Smooth muscle cell (in vitro differentiated cells): Measurements from ENCODE around the gene TMEM117. TPM values are rescaled to one million over a fixed set of nuclear protein-coding genes. Genes with fewer than 3 reads are reported as not detected.
A peak's percentile ranks its signal among the peaks of the same experiment; 100 is the strongest.

ENCODE experiments used
- DNase-seq: peaks from one replicate; lab custom pipeline; 2025; ENCODE audit not compliant: unreplicated experiment; lab: John Stamatoyannopoulos, UW
- H2AFZ ChIP-seq: fragments of 200-600 bp; sonication (generic); 2 replicates; pipeline ENCODE4 v1.6.0; 2016; ENCODE audit warnings: antibody characterized with exemption, low read depth, mild to moderate bottlenecking
- H3F3A ChIP-seq: fragments of 200-600 bp; sonication (generic); 2 replicates; pipeline ENCODE4 v1.6.0; 2017; ENCODE audit warnings: antibody characterized with exemption, low read depth
- H3K27ac ChIP-seq: fragments of 200-600 bp; sonication (generic); 2 replicates; pipeline ENCODE4 v1.5.1; 2016; ENCODE audit warnings: low read depth, mild to moderate bottlenecking
- H3K27me3 ChIP-seq: fragments of 200-600 bp; sonication (generic); 2 replicates; pipeline ENCODE4 v1.6.1; 2016; ENCODE audit warnings: low read depth, mild to moderate bottlenecking
- H3K36me3 ChIP-seq: fragments of 200-600 bp; sonication (generic); 2 replicates; pipeline ENCODE4 v1.5.1; 2016; ENCODE audit warnings: low read depth
- H3K4me1 ChIP-seq: fragments of 200-600 bp; sonication (generic); 2 replicates; pipeline ENCODE4 v1.5.1; 2016; ENCODE audit warnings: low read depth
- H3K4me2 ChIP-seq: fragments of 200-600 bp; sonication (generic); 2 replicates; pipeline ENCODE4 v1.6.0; 2016; ENCODE audit warnings: mild to moderate bottlenecking
- H3K4me3 ChIP-seq: fragments of 200-600 bp; sonication (generic); 2 replicates; pipeline ENCODE4 v1.5.1; 2016; ENCODE audit warnings: mild to moderate bottlenecking
- H3K79me2 ChIP-seq: fragments of 200-600 bp; sonication (generic); 2 replicates; pipeline ENCODE4 v1.6.0; 2016; ENCODE audit warnings: low read depth, mild to moderate bottlenecking
- H3K9ac ChIP-seq: fragments of 200-600 bp; sonication (generic); 2 replicates; pipeline ENCODE4 v1.6.0; 2016; ENCODE audit warnings: low read depth
- H3K9me3 ChIP-seq: fragments of 200-600 bp; sonication (generic); replicated peaks from 2 replicates; pipeline ENCODE4 v1.5.1; 2016; ENCODE audit warnings: low read depth
- H4K20me1 ChIP-seq: fragments of 200-600 bp; sonication (generic); 2 replicates; pipeline ENCODE4 v1.6.0; 2016; ENCODE audit warnings: low read depth
- CTCF ChIP-seq: fragments of 200-600 bp; sonication (generic); IDR thresholded peaks from 2 replicates; pipeline ENCODE4 v1.5.1; 2017; ENCODE audit warnings: borderline replicate concordance, mild to moderate bottlenecking, antibody characterized with exemption; ENCODE audit not compliant: insufficient read depth, poor library complexity, severe bottlenecking
- WGBS: methylation state at CpG from one replicate; pipeline ENCODE4 v1.1.7; 2016; ENCODE audit warnings: low lambda C conversion rate; 5-methylcytosine and 5-hydroxymethylcytosine counted together
- polyA plus RNA-seq: library from polyadenylated mRNA; unstranded; fragments of >200 nt; fragmentation: Nextera tagmentation; extraction: Ambion mirVana; gene quantifications from 2 replicates; pipeline ENCODE4 v1.2.1, GENCODE V29; 2016
- total RNA-seq: library from RNA; depleted of rRNA; stranded (reverse); fragments of >200 nt; gene quantifications from 2 replicates; pipeline ENCODE4 v1.2.3, GENCODE V29; 2014

TMEM117 gene
- total and polyA plus RNA-seq, 2 experiments from 2014 or later: 13.0 to 38.9 TPM

GRCh38 chr12:43805860-43806736 lies 29.8 kb upstream of the TMEM117 start, which contains the start of gene TWF1:
TWF1 (minus strand) TSS chr12:43806317; CDS start chr12:43806245, 72 bp downstream.
- peak within 1 kb of the TSS; percentile 99 for H2AFZ ChIP-seq
- peak; percentile 15 for TF ChIP-seq CTCF
- peak within 1 kb of the TSS; percentile 99 for H3K9ac ChIP-seq
- peaks cover 37% of the 10 kb centered on the region for H3K79me2 ChIP-seq
- peak within 1 kb of the TSS; percentile 99 for H3K27ac ChIP-seq
- peaks cover 4% of the 10 kb centered on the region for H3F3A ChIP-seq
- peaks cover 21% of the 10 kb centered on the region for H3K4me1 ChIP-seq
- H3K9me3 ChIP-seq: no peaks in the 10 kb centered on the region
- peak within 1 kb of the TSS; percentile 95 for H3K4me3 ChIP-seq
- peaks cover 5% of the 10 kb centered on the region for H3K36me3 ChIP-seq
- no peaks in the 10 kb centered on the region for H3K27me3 ChIP-seq
- peaks cover 15% of the 10 kb centered on the region for H4K20me1 ChIP-seq
- H3K4me2 ChIP-seq: peak within 1 kb of the TSS; percentile 92
- peak; percentile 70 for DNase-seq
- 1% methylated on average over 63 of the region's 89 CpGs for WGBS

- Histone ChIP-seq H2AFZ (peak overlapping the region; percentile 99), H3K4me3 (peak overlapping the region; percentile 95), H3K9ac (peak overlapping the region; percentile 99), H3K36me3 (peaks cover 5% of the 10 kb centered on the region), H3K4me2 (peak overlapping the region; percentile 92), H3K27ac (peak overlapping the region; percentile 99), H3K4me1 (peaks cover 21% of the 10 kb centered on the region), H3K79me2 (peaks cover 37% of the 10 kb centered on the region), H3F3A (peaks cover 4% of the 10 kb centered on the region), H3K9me3 (no peaks in the 10 kb centered on the region), H4K20me1 (peaks cover 14% of the 10 kb centered on the region), H3K27me3 (no peaks in the 10 kb centered on the region)
- 17% methylated on average over 3 of the region's 3 CpGs for WGBS
- no peak for TF ChIP-seq CTCF
- DNase-seq: no peak
These were observed 29.2 kb upstream of the TMEM117 start for GRCh38 chr12:43806737-43807072.

GRCh38 chr12:43807386-43807785 lies 28.5 kb upstream of the TMEM117 start:
- Histone ChIP-seq H3K27me3 (no peaks in the 10 kb centered on the region), H3K36me3 (peaks cover 5% of the 10 kb centered on the region), H3K4me2 (peak overlapping the region; percentile 92), H2AFZ (no peak overlapping the region), H3F3A (peaks cover 4% of the 10 kb centered on the region), H3K4me3 (peak overlapping the region; percentile 95), H3K9ac (no peak overlapping the region), H3K9me3 (no peaks in the 10 kb centered on the region), H4K20me1 (peaks cover 14% of the 10 kb centered on the region), H3K4me1 (peaks cover 21% of the 10 kb centered on the region), H3K27ac (peak overlapping the region; percentile 99), H3K79me2 (peaks cover 37% of the 10 kb centered on the region)
- no peak for TF ChIP-seq CTCF
- WGBS: 77% methylated on average over 3 of the region's 3 CpGs
- no peak for DNase-seq
